ENCODE results near the gene TNFAIP2.

DNA sequence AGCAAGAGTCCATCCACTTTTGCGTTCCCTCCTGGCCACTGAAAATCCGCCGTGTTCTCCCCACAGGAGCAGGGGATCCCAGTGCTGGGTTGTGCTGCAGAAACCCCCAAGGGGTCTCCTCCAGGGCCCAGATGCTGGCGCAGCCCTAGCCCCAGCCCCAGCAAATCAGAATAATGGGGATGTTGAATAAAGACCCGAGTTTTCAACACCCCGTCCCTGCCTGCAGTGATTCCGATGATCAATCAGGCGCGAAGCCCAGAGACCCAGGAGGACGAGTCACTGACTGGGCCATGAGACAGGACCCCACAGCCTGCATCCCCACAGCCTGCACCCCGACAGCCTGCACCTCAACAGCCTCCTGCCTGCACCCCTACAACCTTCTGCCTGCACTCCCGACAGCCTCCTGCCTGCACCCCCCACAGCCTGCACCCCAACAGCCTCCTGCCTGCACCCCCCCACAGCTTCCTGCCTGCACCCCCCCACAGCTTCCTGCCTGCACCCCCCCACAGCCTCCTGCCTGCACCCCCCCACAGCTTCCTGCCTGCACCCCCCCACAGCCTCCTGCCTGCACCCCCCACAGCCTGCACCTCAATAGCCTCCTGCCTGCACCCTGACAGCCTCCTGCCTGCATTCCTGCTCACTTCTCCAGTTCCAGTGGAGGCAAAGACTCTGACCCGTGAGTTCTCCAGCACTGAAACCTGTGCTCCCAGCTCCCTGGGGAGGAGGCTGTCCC is 37.2 kb downstream of the TNFAIP2 start:
- TF ChIP-seq CTCF (IDR thresholded peaks at IDR 0.05) = no peak
- no peak for TF ChIP-seq EZH2 (IDR thresholded peaks at IDR 0.05)
- no peak for TF ChIP-seq EZH2phosphoT487 (IDR thresholded peaks at IDR 0.05)

All from neural progenitor cell (in vitro differentiated cells).